Suppressor macrophage treated with lipopolysaccharide for 1 hour (primary cell): Measurements from ENCODE around the gene RPS25.
A peak's percentile ranks its signal among the peaks of the same experiment; 100 is the strongest.
"Not testable (repeated sequence)": the region's sequence is repeated elsewhere in the genome, so short reads cannot be mapped to it uniquely, and the experiment has no call there.

ENCODE experiments used
- DNase-seq, 3 donors: peaks; one replicate each; pipeline ENCODE4 v3.0.0-alpha.2; 2020 to 2022

Gene RPS25

GRCh38 chr11:119014209-119014924, 3.8 kb downstream of the RPS25 start:
- DNase-seq: no peak

- DNase-seq: no peak
These were observed 5.4 kb downstream of the RPS25 start for GRCh38 chr11:119012629-119013170.

GRCh38 chr11:119011476-119012053, 6.6 kb downstream of the RPS25 start:
- DNase-seq: no peak

- peak; percentile 20 to 51 (median 34) for DNase-seq
These were observed 11.5 kb downstream of the RPS25 start for GRCh38 chr11:119006656-119007055.

- no peak for DNase-seq
These were observed 17.2 kb downstream of the RPS25 start for GRCh38 chr11:119000906-119001305.

GRCh38 chr11:118998822-118999221, 19.3 kb downstream of the RPS25 start:
- peak in 1 of 3 donors; percentile 9 for DNase-seq

GRCh38 chr11:118998388-118998717, 19.8 kb downstream of the RPS25 start:
- DNase-seq: no peak

- peak; percentile 97 to 99 (median 98) for DNase-seq
These were observed 20.3 kb downstream of the RPS25 start, which contains the start of gene CENATAC for GRCh38 chr11:118997627-118998387. Gene CENATAC (plus strand): TSS chr11:118998138. CDS start chr11:118998198, 60 bp downstream.

- peak; percentile 65 to 78 (median 73) for DNase-seq
These were observed 21.1 kb downstream of the RPS25 start for GRCh38 chr11:118996926-118997626.

GRCh38 chr11:118991486-118992038, 26.6 kb downstream of the RPS25 start:
- not testable (repeated sequence) for DNase-seq

- no peak for DNase-seq
These were observed 29.9 kb downstream of the RPS25 start for GRCh38 chr11:118988280-118988679.

- no peak for DNase-seq
These were observed 33.3 kb downstream of the RPS25 start for GRCh38 chr11:118984825-118985224.

- DNase-seq: not testable (repeated sequence)
These were observed 33.8 kb downstream of the RPS25 start for GRCh38 chr11:118984337-118984736.

- DNase-seq: peak; percentile 53 to 72 (median 70)
These were observed 37.8 kb downstream of the RPS25 start for GRCh38 chr11:118980191-118980881.

GRCh38 chr11:118979434-118979833, 38.7 kb downstream of the RPS25 start:
- peak in 1 of 3 donors; percentile 6 for DNase-seq

- no peak for DNase-seq
These were observed 42.1 kb downstream of the RPS25 start for GRCh38 chr11:118975771-118976709.

- DNase-seq: no peak
These were observed 44.2 kb downstream of the RPS25 start for GRCh38 chr11:118973985-118974384.

GRCh38 chr11:118971646-118972045, 46.5 kb downstream of the RPS25 start, which contains the start of gene FOXR1:
Gene FOXR1 (plus strand): TSS chr11:118971761. CDS start chr11:118971932, 171 bp downstream.
- DNase-seq: no peak

GRCh38 chr11:118969508-118969907, 48.6 kb downstream of the RPS25 start:
- not testable (repeated sequence) for DNase-seq
